Mammary epithelial cell (primary cell): Measurements from ENCODE around the gene BICDL2.

Experiments
- CTCF ChIP-seq, 2 donors: IDR thresholded peaks in 1 of 2; conservative IDR thresholded peaks in 1 of 2; 2 replicates each; pipeline ENCODE4 v1.5.1; 2011 to 2012; ENCODE audit warnings: inconsistent platforms in 2 of 2, low read length in 2 of 2, mild to moderate bottlenecking in 2 of 2, control low read depth in 1 of 2, low read depth in 1 of 2; ENCODE audit not compliant: insufficient read depth in 1 of 2; ENCODE audit errors: extremely low read depth in 1 of 2
- EZH2 ChIP-seq: IDR thresholded peaks from 2 replicates; pipeline ENCODE4 v1.6.1; 2012; ENCODE audit warnings: low read length, inconsistent platforms, borderline replicate concordance

- TF ChIP-seq CTCF (conservative IDR thresholded peaks at IDR 0.05 in 1 of 2, IDR thresholded peaks at IDR 0.05 in 1 of 2; ENCODE audit: extremely low read depth in 1 of 2, insufficient read depth in 1 of 2, low read depth in 1 of 2, low read length in 2 of 2) = no peak
- TF ChIP-seq EZH2 = no peak
These were observed 48.9 kb downstream of the BICDL2 start for GRCh38 chr16:2987833-2988232.
